HG03066 (cell line): Measurements from ENCODE around the gene LGALS7B.
"Not testable (repeated sequence)": the region's sequence is repeated elsewhere in the genome, so short reads cannot be mapped to it uniquely, and the experiment has no call there.

Experiments
- ATAC-seq: cut with Tn5 transposase; IDR thresholded peaks from one replicate; pipeline ENCODE4 v1.9.1; 2021; ENCODE audit warnings: low read depth; ENCODE audit not compliant: unreplicated experiment

LGALS7B gene

GRCh38 chr19:38769635-38770211 is 19.3 kb upstream of the LGALS7B start:
- ATAC-seq = peak; percentile 62

GRCh38 chr19:38770228-38770948 is 18.6 kb upstream of the LGALS7B start:
- not testable (repeated sequence) for ATAC-seq

- ATAC-seq = not testable (repeated sequence)
Measured at GRCh38 chr19:38770949-38771275, 18.1 kb upstream of the LGALS7B start.

GRCh38 chr19:38771569-38771968 is 17.4 kb upstream of the LGALS7B start:
- ATAC-seq = not testable (repeated sequence)

GRCh38 chr19:38773469-38774177 is 15.4 kb upstream of the LGALS7B start, which contains the start of gene LGALS7:
Gene LGALS7 (minus strand): TSS chr19:38773517. CDS start chr19:38773492, 25 bp downstream.
- ATAC-seq = no peak

- no peak for ATAC-seq
Measured at GRCh38 chr19:38774181-38774950, 14.6 kb upstream of the LGALS7B start.

GRCh38 chr19:38778733-38779132 is 10.3 kb upstream of the LGALS7B start:
- no peak for ATAC-seq

- no peak for ATAC-seq
Measured at GRCh38 chr19:38780443-38780842, 8.6 kb upstream of the LGALS7B start.

GRCh38 chr19:38781058-38781457 is 7.9 kb upstream of the LGALS7B start:
- ATAC-seq = no peak

- not testable (repeated sequence) for ATAC-seq
Measured at GRCh38 chr19:38782212-38782611, 6.8 kb upstream of the LGALS7B start.

GRCh38 chr19:38784224-38784623 is 4.8 kb upstream of the LGALS7B start:
- no peak for ATAC-seq

- ATAC-seq = no peak
Measured at GRCh38 chr19:38785187-38785699, 3.8 kb upstream of the LGALS7B start.

GRCh38 chr19:38786061-38786460 is 2.9 kb upstream of the LGALS7B start:
- not testable (repeated sequence) for ATAC-seq

- no peak for ATAC-seq
Measured at GRCh38 chr19:38786572-38787265, 2.3 kb upstream of the LGALS7B start.

- ATAC-seq = not testable (repeated sequence)
Measured at GRCh38 chr19:38790507-38791403, 1.8 kb downstream of the LGALS7B start.

- not testable (repeated sequence) for ATAC-seq
Measured at GRCh38 chr19:38791451-38792064, 2.6 kb downstream of the LGALS7B start.

GRCh38 chr19:38792250-38793111 is 3.5 kb downstream of the LGALS7B start:
- no peak for ATAC-seq

GRCh38 chr19:38793177-38793576 is 4.2 kb downstream of the LGALS7B start:
- ATAC-seq = no peak
